GM18909 (cell line): ENCODE results near the gene FNBP1L.
A peak's percentile ranks its signal among the peaks of the same experiment; 100 is the strongest.

Experiments used
- ATAC-seq: cut with Tn5 transposase; IDR thresholded peaks from one replicate; pipeline ENCODE4 v1.9.1; 2021; ENCODE audit warnings: mild to moderate bottlenecking; ENCODE audit not compliant: unreplicated experiment, poor library complexity

Gene FNBP1L

DNA sequence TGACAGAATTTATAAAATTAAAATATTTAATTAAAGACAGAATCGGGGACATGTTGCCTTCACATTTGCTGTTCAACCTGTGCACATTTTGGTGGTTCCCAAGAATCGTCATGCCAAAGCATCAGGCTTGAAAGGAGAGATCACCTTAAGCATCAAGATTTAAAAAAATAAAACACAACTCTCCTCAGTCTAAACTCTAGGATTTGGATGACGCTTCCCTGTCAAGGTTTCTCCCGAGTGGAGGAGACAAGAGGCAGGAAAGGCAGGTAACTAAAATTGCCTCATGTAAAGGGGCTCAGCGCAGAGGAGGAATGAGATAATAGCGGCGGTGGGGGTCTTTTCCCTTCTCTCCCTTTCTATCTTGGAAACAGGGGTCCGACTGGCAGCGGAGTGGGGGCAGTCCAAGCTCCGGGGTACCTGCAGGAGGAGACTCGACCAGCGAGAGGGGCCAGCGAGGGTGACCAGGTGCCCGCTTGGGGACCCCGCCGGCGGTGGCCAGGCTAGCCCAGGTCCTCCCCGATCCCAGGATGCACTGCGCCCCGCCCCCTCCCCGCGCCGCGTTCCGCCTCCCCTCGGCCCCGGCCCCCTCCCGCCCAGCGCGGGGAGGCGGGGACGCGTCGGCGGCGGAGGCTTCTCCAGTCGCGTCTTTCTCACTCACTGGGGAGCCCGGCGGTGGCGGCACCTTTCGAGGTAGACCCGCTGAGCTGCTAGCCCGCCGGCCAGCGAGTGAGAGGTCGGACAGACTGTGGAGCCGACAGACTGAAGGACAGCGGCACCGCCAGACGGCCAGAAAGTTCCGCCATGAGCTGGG lies at the start of gene FNBP1L:
Gene FNBP1L, plus strand, starts transcription at position 638 of the 811 bp plus-strand sequence. Its CDS starts 164 bp downstream, at position 802.
- no peak for ATAC-seq

DNA sequence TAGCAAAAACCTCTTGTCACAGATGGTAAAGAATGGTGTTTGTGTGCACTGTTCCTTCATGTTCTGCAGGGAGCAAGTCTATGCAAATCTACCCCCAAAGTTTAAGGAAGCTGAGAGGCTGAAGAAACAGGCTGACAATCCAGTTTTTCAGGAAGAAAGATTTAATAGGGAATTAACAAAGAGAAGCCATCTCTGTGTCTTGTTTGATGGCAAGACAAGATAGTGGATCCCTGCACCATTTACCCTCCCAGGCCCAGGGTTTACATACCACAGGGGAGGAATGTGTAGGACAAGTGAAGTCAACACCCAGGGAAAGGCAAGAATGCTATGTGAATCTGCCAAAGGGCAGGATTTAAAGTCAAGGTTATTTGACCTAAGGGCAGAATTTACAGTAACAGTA lies 48.1 kb upstream of the FNBP1L start:
- no peak for ATAC-seq

- ATAC-seq, result no peak
These were observed 39.7 kb upstream of the FNBP1L start for GRCh38 chr1:93408203-93408602.

- no peak for ATAC-seq
These were observed 36.9 kb upstream of the FNBP1L start for GRCh38 chr1:93411000-93411399.

GRCh38 chr1:93414749-93415148 lies 33.2 kb upstream of the FNBP1L start:
- ATAC-seq, result no peak

GRCh38 chr1:93415296-93415695 lies 32.6 kb upstream of the FNBP1L start:
- no peak for ATAC-seq

- no peak for ATAC-seq
These were observed 31.7 kb upstream of the FNBP1L start for GRCh38 chr1:93416183-93416582.

DNA sequence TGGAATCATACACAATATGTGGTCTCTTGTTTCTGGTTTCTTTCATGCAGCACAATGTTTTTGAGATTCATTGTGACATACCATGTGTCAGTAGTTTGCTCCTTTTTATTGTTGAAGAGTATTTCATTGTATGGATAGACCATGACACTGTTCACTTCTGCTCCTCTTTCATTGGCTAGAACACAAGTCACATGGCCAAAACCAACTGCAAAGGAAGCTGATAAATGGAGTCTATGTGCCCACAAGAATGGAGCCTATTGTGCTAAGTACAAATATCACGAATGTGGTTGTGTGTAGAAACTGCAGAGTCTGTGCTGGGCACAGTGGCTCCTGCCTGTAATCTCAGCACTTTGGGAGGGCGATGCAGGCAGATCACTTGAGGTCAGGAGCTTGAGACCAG lies 28.6 kb upstream of the FNBP1L start:
- no peak for ATAC-seq

- ATAC-seq, result no peak
These were observed 27.5 kb upstream of the FNBP1L start for GRCh38 chr1:93420400-93420799.

- no peak for ATAC-seq
These were observed 21.7 kb upstream of the FNBP1L start for GRCh38 chr1:93426181-93426580.

DNA sequence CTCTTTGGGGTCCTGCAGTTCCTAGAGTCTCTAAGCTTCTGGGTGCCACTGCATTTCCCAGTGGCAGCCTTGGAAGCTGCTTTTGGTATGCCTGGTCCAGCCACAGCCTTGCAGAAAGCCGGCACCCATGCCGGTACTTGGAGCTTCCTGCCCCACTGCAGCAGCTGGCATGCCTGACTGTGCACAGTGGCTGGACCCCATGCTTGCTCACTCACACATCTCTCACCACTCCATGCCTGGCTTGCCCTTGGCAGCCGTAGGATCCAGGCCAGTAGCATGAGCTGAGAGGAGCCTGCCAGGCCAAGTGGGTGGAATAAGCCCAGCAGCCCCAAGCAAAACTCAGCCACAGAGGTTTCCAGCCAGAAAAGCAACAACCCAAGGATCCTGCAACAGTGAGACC lies 20.3 kb upstream of the FNBP1L start:
- no peak for ATAC-seq

GRCh38 chr1:93433407-93433961 lies 14.4 kb upstream of the FNBP1L start:
- no peak for ATAC-seq

DNA sequence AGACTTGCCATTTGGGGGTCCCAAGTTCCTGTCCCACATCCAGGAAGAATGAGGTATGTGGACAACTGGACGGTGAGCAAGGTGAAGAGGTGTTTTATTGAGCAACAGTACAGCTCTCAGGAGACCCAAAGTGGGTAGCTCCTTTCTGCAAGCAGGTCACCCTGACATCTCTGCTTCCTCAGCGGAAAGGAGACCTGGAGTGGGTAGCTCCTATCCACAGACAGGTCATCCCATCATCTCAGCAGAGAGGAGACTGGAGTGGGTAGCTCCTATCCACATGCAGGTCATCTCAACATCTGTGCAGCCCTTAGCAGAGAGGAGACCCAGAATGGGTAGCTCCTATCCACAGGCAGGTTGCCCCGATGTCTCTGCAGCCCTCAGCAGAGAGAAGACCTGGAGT lies 13.8 kb upstream of the FNBP1L start:
- ATAC-seq, result no peak

DNA sequence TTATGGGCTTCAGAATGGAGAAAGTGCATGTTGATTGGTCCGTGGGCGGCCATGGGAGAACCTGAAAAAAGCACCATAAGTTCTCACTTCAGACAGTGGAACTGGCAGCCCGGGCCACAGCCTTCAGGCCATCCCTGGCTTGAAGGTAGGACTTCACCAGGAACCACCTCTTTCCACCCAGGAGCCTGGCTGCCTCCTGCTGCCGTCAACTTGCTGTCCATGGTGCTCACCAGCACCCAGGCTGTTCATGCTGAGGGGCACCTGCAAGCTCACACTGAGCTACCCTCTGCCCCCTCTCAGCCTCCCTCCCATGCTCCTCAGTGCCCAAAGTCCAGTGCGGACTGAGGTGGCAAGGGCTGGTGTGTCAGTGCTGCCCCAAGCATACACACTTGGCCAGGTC lies 12.9 kb upstream of the FNBP1L start:
- no peak for ATAC-seq

DNA sequence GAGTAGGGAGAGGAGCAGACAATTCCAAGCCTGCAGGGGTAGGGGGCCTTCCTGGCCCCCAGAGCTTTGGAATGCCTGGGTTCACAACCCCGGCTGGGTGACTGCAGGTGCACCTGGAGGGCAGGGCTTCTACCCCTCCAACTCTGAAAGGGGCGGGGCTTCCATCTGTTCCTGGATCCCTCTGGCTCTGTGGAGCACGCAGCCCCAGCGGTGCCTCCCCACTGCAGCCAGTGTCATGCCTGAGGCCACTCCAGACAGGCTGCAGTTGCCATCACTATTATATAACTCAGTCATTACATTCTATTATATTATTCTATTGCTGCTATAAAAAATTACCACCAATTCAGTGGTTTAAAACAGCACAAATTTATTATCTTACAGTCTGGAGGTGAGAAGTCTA lies 12.5 kb upstream of the FNBP1L start:
- ATAC-seq, result no peak

DNA sequence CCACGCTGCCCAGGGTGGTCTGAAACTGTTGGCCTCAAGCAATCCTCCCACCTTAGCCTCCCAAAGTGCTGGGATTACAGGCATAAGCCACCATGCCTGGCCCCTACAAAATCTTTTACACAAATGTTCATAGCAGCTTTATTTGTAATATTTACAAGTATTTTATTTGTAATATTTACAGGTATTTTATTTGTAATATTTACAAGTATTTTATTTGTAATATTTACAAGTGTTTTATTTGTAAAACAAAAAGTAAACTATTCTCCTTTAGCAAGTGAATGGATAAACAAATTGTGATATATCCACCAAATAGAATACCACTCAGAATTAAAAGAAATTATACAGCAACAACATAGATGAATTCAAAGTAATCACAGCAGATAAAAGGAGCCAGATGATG lies 11.4 kb upstream of the FNBP1L start:
- ATAC-seq, result no peak

DNA sequence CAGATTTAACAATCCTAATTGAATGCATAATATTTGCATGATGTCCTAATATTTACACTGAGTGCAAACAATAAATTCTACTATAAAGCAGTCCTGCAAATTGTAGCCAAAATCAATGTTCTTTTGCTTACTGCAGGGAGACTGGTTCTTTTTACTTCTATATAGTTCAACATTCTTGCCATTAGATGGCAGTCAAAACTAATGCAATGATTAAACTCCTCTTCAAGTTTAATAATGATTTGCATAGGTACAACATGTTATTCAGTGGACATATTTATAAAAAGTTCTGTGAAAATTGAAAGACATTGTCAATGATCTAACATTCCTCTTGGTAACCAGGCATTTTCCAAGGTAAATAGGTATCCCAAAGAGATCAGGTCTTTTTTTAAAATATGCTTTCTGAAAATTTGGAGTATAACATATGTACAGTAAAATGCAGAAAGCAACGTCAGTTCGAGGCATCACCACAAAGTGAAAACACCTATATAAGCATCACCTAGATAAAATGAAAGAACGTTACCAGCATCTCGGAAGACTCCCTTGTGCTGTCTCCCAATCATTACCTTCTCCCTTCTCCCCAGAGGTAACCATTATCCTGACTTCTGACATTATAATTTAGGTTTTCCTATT lies 9.8 kb upstream of the FNBP1L start:
- peak; percentile 52 for ATAC-seq

- no peak for ATAC-seq
These were observed 9.2 kb upstream of the FNBP1L start for GRCh38 chr1:93438716-93439115.

DNA sequence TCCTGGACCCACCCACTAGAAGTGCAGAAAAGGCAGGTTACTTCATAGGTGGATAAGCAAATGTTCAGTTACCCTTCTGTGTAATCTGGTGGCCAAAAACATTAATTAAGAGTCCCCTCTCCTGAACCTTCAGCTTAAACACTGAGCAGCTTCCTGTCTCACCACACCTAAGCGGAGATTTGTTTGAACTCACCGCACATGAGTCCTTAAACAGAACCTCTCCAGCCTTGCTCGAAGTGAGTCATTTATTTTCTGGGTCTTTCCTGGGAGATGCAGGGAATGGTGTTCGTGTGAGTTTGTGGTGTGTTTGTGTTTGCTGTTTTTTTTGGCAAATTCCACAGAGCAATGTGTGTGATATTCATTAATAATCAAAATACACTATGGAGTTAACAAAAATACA lies 7.6 kb upstream of the FNBP1L start:
- ATAC-seq, result no peak

DNA sequence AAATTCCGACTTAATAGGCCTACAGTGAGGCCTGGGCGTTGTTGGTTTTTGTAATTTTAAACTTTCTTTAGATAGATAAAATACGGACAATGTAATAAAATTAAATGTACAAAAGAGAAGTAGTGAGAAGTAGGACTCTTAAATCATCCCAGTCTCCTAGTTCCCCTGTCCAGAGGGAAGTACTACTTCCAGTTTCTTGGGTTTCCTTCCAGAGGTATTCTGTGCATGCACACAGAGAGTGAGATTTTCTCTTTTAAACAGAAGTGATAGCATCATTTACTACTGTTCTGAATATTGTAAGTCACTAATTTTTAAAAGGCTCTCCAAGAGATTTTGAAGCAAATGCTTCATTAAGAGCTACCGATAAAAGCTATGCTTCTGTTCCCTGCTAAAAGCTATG lies 7.2 kb upstream of the FNBP1L start:
- no peak for ATAC-seq

DNA sequence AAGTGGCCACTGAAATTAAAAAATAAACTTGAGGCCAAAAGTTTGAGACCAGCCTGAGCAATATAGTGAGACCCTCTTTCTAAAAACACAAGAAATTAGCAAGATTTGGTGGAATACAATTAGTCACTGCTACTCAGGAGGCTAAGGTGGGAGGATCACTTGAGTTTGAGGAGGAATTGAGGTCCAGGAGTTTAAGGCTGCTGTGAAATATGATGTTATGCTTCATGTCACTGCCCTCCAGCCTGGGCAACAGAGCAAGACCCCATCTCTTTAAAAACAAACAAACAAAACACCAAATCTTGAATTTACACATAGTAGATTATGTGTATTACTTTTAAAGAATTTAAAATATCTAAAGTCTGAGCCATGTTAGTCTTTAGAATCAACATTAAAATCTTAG lies 6.3 kb upstream of the FNBP1L start:
- no peak for ATAC-seq
